SK-N-SH (cell line): Measurements from ENCODE around the gene LYRM4.

Experiments
- CHD2 ChIP-seq: fragments of 150-350 bp; IDR thresholded peaks from 2 replicates; pipeline ENCODE4 v1.6.1; 2018; ENCODE audit warnings: low read length; ENCODE audit not compliant: partially characterized antibody
- CTCF ChIP-seq: fragments of 200-600 bp; sonication (generic); IDR thresholded peaks from 2 replicates; pipeline ENCODE4 v1.6.1; 2017; ENCODE audit warnings: antibody characterized with exemption, mild to moderate bottlenecking, moderate library complexity
- FOSL2 ChIP-seq: IDR thresholded peaks from 2 replicates; pipeline ENCODE4 v1.4.0; 2012; ENCODE audit warnings: low read depth, mild to moderate bottlenecking, moderate library complexity, borderline replicate concordance
- MAX ChIP-seq: IDR thresholded peaks from 2 replicates; pipeline ENCODE4 v1.4.0; 2012; ENCODE audit warnings: low read depth
- MEF2A ChIP-seq: IDR thresholded peaks from 2 replicates; pipeline ENCODE4 v1.4.0; 2012; ENCODE audit warnings: low read depth, borderline replicate concordance
- NRF1 ChIP-seq: IDR thresholded peaks from 2 replicates; pipeline ENCODE4 v1.6.1; 2012; ENCODE audit warnings: low read depth, mild to moderate bottlenecking, low read length
- RAD21 ChIP-seq: IDR thresholded peaks from 2 replicates; pipeline ENCODE4 v1.6.1; 2012; ENCODE audit warnings: mild to moderate bottlenecking, low read length
- RFX5 ChIP-seq: IDR thresholded peaks from 2 replicates; pipeline ENCODE4 v1.6.1; 2012; ENCODE audit warnings: mild to moderate bottlenecking, improper control_type of control experiment, low read length
- SMC3 ChIP-seq: IDR thresholded peaks from 2 replicates; pipeline ENCODE4 v1.6.1; 2012; ENCODE audit warnings: low read depth, low read length, improper control_type of control experiment
- TAF1 ChIP-seq: IDR thresholded peaks from 2 replicates; pipeline ENCODE4 v1.6.1; 2012; ENCODE audit warnings: low read depth, mild to moderate bottlenecking, low read length, moderate library complexity, borderline replicate concordance
- TEAD4 ChIP-seq: IDR thresholded peaks from 2 replicates; pipeline ENCODE4 v1.4.0; 2012; ENCODE audit warnings: mild to moderate bottlenecking, borderline replicate concordance; ENCODE audit not compliant: insufficient read depth
- YY1 ChIP-seq: IDR thresholded peaks from 2 replicates; pipeline ENCODE4 v1.4.0; 2012; ENCODE audit warnings: low read depth, mild to moderate bottlenecking
- ZBTB33 ChIP-seq: IDR thresholded peaks from 2 replicates; pipeline ENCODE4 v1.4.0; 2012; ENCODE audit warnings: low read depth, borderline replicate concordance

- TF ChIP-seq TEAD4, result no peak
- TF ChIP-seq CTCF, result no peak
- TF ChIP-seq SMC3, result no peak
- no peak for TF ChIP-seq TAF1
- TF ChIP-seq RAD21, result no peak
- no peak for TF ChIP-seq MAX
- no peak for TF ChIP-seq YY1
- TF ChIP-seq RFX5, result no peak
- no peak for TF ChIP-seq MEF2A
- no peak for TF ChIP-seq CHD2
- TF ChIP-seq FOSL2, result no peak
- no peak for TF ChIP-seq NRF1
- TF ChIP-seq ZBTB33, result no peak
Observed at GRCh38 chr6:5098501-5099270, 162.1 kb downstream of the LYRM4 start.
